Natural killer cell (primary cell): Measurements from ENCODE around the gene PPP2R3B. TPM values are rescaled to one million over a fixed set of nuclear protein-coding genes. Genes with fewer than 3 reads are reported as not detected.

Experiments
- ATAC-seq, 3 donors: fragments of 150-1000 bp in 2 of 3; fragments of 200-7000 bp in 1 of 3; cut with Tn5 transposase; 1 replicate in 1 of 3; 2 replicates in 2 of 3; pipeline ENCODE4 v1.10.0; 2021; ENCODE audit warnings: mild to moderate bottlenecking in 2 of 3, moderate library complexity in 2 of 3
- DNase-seq, 2 donors: peaks; one replicate each; pipeline versions ENCODE4 v3.0.0 to v3.0.0-alpha.2; 2013 to 2021; ENCODE audit warnings: mixed read lengths in 1 of 2
- H3K27ac ChIP-seq: one replicate; pipeline ENCODE4 v1.5.1; 2013; ENCODE audit warnings: mild to moderate bottlenecking, low read length
- H3K27me3 ChIP-seq: one replicate; pipeline ENCODE4 v1.6.1; 2013; ENCODE audit warnings: low read length; ENCODE audit not compliant: control insufficient read depth, insufficient read depth
- H3K36me3 ChIP-seq: one replicate; pipeline ENCODE4 v1.6.1; 2013; ENCODE audit warnings: low read length; ENCODE audit not compliant: control insufficient read depth, insufficient read depth
- H3K4me1 ChIP-seq: one replicate; pipeline ENCODE4 v1.6.1; 2013; ENCODE audit warnings: low read length; ENCODE audit not compliant: control insufficient read depth, insufficient read depth
- H3K4me3 ChIP-seq: one replicate; pipeline ENCODE4 v1.5.1; 2013; ENCODE audit warnings: low read length
- H3K9me3 ChIP-seq: one replicate; pipeline ENCODE4 v1.6.1; 2013; ENCODE audit warnings: low read length; ENCODE audit not compliant: control insufficient read depth, insufficient read depth
- H3K27ac Mint-ChIP-seq, 2 donors: one replicate each; pipeline ENCODE4 v1.8.0; 2022; ENCODE audit warnings: mild to moderate bottlenecking in 2 of 2, mixed read lengths in 2 of 2, moderate library complexity in 1 of 2
- H3K27me3 Mint-ChIP-seq, 2 donors: one replicate each; pipeline ENCODE4 v1.8.0; 2022; ENCODE audit warnings: low read depth in 2 of 2, mixed read lengths in 2 of 2
- H3K36me3 Mint-ChIP-seq: one replicate; pipeline ENCODE4 v1.8.0; 2022; ENCODE audit warnings: mixed read lengths
- H3K4me1 Mint-ChIP-seq, 2 donors: one replicate each; pipeline ENCODE4 v1.8.0; 2022; ENCODE audit warnings: mixed read lengths in 2 of 2
- H3K4me3 Mint-ChIP-seq: one replicate; pipeline ENCODE4 v1.8.0; 2022; ENCODE audit warnings: mild to moderate bottlenecking, moderate library complexity, mixed read lengths
- H3K9me3 Mint-ChIP-seq, 2 donors: one replicate each; pipeline ENCODE4 v1.8.0; 2022; ENCODE audit warnings: mixed read lengths in 2 of 2
- WGBS: methylation state at CpG from one replicate; pipeline ENCODE4 v1.1.7; 2013; ENCODE audit warnings: missing lambda C conversion rate; ENCODE audit not compliant: insufficient coverage; 5-methylcytosine and 5-hydroxymethylcytosine counted together
- intact Hi-C: fragments of 100-400 bp; cut with micrococcal nuclease; formaldehyde crosslinking; loops from one replicate; pipeline ENCODE4 v1.14.2; 2022
- total RNA-seq, 4 donors: library from RNA; stranded (reverse); fragments of 120-200 nt in 1 of 4; gene quantifications; one replicate each; pipeline versions ENCODE4 v1.2.3 to v1.2.4, GENCODE V29; 2013 to 2022
- TF ChIP-seq, protein P1 (sequence below): fragments of 200-600 bp; IDR thresholded peaks from one replicate; pipeline ENCODE4 v1.8.0; 2022; ENCODE audit warnings: antibody characterized with exemption

PPP2R3B gene
- total RNA-seq, 3 donors from 2014 or later (not counting 1 experiment from before 2014, with no cell fraction given), result 14.0 to 19.4 (median 14.6) TPM

DNA sequence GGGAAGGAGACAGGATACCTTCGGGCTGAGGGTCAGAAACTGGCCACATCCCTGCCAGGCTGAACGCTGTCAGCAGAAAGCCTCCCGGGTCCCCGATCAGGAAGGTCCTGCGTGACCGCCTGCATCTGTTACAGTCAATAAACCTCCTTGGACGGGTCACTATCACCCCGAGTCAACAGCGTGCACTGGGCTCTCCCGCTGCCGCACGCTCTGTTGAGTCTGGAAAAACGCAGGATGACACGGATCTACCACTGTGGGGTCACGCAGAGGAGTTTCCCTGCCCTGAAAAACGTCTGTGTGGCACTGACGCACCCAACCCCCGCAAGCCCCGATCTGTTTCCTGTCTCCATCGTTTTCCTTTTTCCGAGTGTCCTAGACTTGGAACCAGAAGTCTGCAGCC, 12.1 kb downstream of the PPP2R3B start:
- Mint-ChIP-seq H3K36me3 (no peaks in the 10 kb centered on the region), H3K9me3 (no peaks in the 10 kb centered on the region), H3K27ac (no peak overlapping the region), H3K4me1 (peaks cover 15 to 19% of the 10 kb centered on the region in 2 donors), H3K4me3 (peak overlapping the region; percentile 64), H3K27me3 (peaks cover 31 to 34% of the 10 kb centered on the region in 2 donors)
- Histone ChIP-seq H3K27me3 (peaks cover 9% of the 10 kb centered on the region), H3K27ac (no peak overlapping the region), H3K36me3 (no peaks in the 10 kb centered on the region), H3K9me3 (no peaks in the 10 kb centered on the region), H3K4me1 (peaks cover 19% of the 10 kb centered on the region), H3K4me3 (no peak overlapping the region)
- intact Hi-C loops, result no loop called here
- DNase-seq (no peak), ATAC-seq (no peak)
- WGBS, result 9% methylated on average over 21 of the region's 21 CpGs
- TF ChIP-seq, protein P1, sequence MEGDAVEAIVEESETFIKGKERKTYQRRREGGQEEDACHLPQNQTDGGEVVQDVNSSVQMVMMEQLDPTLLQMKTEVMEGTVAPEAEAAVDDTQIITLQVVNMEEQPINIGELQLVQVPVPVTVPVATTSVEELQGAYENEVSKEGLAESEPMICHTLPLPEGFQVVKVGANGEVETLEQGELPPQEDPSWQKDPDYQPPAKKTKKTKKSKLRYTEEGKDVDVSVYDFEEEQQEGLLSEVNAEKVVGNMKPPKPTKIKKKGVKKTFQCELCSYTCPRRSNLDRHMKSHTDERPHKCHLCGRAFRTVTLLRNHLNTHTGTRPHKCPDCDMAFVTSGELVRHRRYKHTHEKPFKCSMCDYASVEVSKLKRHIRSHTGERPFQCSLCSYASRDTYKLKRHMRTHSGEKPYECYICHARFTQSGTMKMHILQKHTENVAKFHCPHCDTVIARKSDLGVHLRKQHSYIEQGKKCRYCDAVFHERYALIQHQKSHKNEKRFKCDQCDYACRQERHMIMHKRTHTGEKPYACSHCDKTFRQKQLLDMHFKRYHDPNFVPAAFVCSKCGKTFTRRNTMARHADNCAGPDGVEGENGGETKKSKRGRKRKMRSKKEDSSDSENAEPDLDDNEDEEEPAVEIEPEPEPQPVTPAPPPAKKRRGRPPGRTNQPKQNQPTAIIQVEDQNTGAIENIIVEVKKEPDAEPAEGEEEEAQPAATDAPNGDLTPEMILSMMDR, result no peak

DNA sequence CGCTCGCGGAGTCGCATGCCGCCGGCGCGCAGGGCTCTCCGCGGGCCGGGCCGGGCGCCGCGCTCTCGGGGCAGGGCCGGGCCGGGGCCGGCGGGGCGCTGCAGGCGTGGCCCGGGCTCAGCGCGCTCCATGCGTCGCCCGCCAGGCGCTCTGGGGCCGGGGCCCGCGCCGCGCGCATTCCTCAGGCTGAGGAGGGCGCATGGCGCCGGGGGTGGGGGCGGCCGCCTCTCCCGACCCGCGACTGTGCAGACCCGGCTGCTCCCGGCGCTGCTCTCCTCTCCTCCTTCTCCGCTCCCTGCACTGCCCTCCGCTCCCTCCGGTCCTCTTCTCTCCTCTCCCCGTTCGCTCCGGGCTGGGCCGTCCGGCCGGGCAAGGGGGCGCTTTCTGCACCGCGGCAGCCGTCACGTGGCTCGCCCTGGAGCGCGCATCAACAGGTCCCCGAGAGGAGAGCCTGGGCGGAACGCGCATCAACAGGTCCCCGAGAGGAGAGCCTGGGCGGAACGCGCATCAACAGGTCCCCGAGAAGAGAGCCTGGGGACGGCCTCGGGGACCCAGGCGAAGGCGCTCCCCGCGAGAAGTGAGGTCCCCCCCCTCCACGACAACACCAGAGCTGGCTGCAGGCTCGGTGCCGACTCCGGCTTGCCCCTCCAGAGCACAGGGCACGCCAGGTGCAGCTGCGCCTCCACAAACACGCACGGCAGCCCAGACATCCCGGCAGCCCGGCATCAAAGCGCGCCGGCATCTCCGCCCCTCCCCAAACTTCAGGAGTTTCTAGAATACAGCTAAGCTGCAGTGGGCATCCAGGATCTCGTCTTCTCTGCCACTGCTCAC, 12.9 kb downstream of the PPP2R3B start:
- H3K4me3 Mint-ChIP-seq, result peak overlapping the region; percentile 25
- TF ChIP-seq, protein P1, result no peak
- no peak overlapping the region for H3K27ac Mint-ChIP-seq
- WGBS, result under 1% methylated on average over 93 of the region's 93 CpGs
- H3K36me3 ChIP-seq, result no peaks in the 10 kb centered on the region
- H3K4me1 ChIP-seq, result peaks cover 19% of the 10 kb centered on the region
- peak in 1 of 3 donors; percentile 37 for ATAC-seq
- no peaks in the 10 kb centered on the region for H3K9me3 ChIP-seq
- H3K9me3 Mint-ChIP-seq, result no peaks in the 10 kb centered on the region
- DNase-seq, result peak in 1 of 2 donors; percentile 32
- peaks cover 15 to 19% of the 10 kb centered on the region in 2 donors for H3K4me1 Mint-ChIP-seq
- peaks cover 31 to 34% of the 10 kb centered on the region in 2 donors for H3K27me3 Mint-ChIP-seq
- H3K4me3 ChIP-seq, result no peak overlapping the region
- H3K27me3 ChIP-seq, result peaks cover 9% of the 10 kb centered on the region
- intact Hi-C loops, result no loop called here
- no peaks in the 10 kb centered on the region for H3K36me3 Mint-ChIP-seq
- H3K27ac ChIP-seq, result no peak overlapping the region

DNA sequence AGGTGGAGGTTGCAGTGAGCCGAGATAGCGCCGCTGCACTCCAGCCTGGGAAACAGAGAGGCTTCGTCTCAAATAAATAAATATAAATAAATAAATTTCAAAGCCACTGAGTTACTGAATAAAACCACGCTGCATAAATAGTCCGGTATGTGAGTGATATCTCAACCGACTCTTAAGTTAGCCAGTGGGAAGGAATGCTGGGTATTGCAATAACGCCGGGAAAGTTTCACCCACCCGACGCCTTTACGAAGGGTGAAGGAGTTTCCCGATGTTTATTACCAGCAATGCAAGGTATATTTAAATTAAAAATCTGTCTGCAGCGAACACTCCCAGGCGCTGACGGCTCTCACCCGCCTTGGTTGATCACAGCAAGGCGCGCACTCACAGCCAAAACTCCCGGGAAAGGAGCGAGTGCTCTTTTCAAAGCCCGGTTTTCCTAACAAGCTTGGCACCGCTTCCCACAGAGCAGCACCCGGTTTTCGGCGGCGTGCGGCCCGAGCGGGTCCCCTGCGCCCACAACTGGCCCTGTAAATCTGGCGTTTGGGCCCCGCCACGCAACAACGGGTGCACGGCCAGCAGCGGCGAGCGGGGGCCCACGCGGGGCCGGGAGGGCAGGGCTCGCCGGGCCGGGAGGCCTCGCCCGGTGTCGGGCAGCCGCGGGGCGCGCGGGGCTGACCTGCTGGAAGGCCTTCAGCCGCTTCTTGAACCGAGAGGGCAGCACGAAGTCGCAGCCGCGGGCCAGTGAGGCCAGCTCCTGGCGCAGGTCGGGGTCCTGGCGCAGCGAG, 13.7 kb downstream of the PPP2R3B start:
- H3K4me1 ChIP-seq, result peaks cover 19% of the 10 kb centered on the region
- Mint-ChIP-seq H3K27ac (no peak overlapping the region), H3K4me1 (peaks cover 15 to 19% of the 10 kb centered on the region in 2 donors), H3K27me3 (peaks cover 31% of the 10 kb centered on the region in 2 donors), H3K36me3 (no peaks in the 10 kb centered on the region), H3K9me3 (no peaks in the 10 kb centered on the region), H3K4me3 (no peak overlapping the region)
- H3K27me3 ChIP-seq, result peaks cover 9% of the 10 kb centered on the region
- intact Hi-C loops, result no loop called here
- 13% methylated on average over 59 of the region's 63 CpGs for WGBS
- TF ChIP-seq, protein P1, result no peak
- no peaks in the 10 kb centered on the region for H3K36me3 ChIP-seq
- no peak overlapping the region for H3K4me3 ChIP-seq
- no peak for DNase-seq
- no peak overlapping the region for H3K27ac ChIP-seq
- no peaks in the 10 kb centered on the region for H3K9me3 ChIP-seq
- no peak for ATAC-seq
